Neural progenitor cell (in vitro differentiated cells): ENCODE results near the gene UBE2QL1.

Source experiments
- EZH2 ChIP-seq: fragments of 200-600 bp; sonication (generic); IDR thresholded peaks from 2 replicates; pipeline ENCODE4 v1.6.1; 2017; ENCODE audit warnings: antibody characterized with exemption, mild to moderate bottlenecking, moderate library complexity
- EZH2phosphoT487 ChIP-seq: fragments of 200-600 bp; sonication (generic); IDR thresholded peaks from 2 replicates; pipeline ENCODE4 v1.6.1; 2017; ENCODE audit warnings: antibody characterized with exemption
- TF ChIP-seq, protein P1 (sequence below): fragments of 200-600 bp; sonication (generic); IDR thresholded peaks from 2 replicates; pipeline ENCODE4 v1.5.1; 2017; ENCODE audit warnings: antibody characterized with exemption, mild to moderate bottlenecking

GRCh38 chr5:6399980-6400910 lies 48.4 kb upstream of the UBE2QL1 start:
- TF ChIP-seq, protein P1, sequence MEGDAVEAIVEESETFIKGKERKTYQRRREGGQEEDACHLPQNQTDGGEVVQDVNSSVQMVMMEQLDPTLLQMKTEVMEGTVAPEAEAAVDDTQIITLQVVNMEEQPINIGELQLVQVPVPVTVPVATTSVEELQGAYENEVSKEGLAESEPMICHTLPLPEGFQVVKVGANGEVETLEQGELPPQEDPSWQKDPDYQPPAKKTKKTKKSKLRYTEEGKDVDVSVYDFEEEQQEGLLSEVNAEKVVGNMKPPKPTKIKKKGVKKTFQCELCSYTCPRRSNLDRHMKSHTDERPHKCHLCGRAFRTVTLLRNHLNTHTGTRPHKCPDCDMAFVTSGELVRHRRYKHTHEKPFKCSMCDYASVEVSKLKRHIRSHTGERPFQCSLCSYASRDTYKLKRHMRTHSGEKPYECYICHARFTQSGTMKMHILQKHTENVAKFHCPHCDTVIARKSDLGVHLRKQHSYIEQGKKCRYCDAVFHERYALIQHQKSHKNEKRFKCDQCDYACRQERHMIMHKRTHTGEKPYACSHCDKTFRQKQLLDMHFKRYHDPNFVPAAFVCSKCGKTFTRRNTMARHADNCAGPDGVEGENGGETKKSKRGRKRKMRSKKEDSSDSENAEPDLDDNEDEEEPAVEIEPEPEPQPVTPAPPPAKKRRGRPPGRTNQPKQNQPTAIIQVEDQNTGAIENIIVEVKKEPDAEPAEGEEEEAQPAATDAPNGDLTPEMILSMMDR = no peak
- TF ChIP-seq EZH2 (no peak), EZH2phosphoT487 (no peak)
